ENCODE results near the gene KCNQ5.

- TF ChIP-seq CEBPB (IDR thresholded peaks at IDR 0.05; ENCODE audit: low read depth, low read length) (no peak), POLR2A (IDR thresholded peaks at IDR 0.05; ENCODE audit: control extremely low read depth in 1 of 2, low read depth in 2 of 2, low read length in 2 of 2) (no peak), POU5F1 (IDR thresholded peaks at IDR 0.05; ENCODE audit: low read depth, low read length) (no peak), CTCF (IDR thresholded peaks at IDR 0.05; ENCODE audit: control extremely low read depth in 1 of 3, insufficient read depth in 1 of 3, low read depth in 1 of 3, low read length in 3 of 3) (no peak), YY1 (IDR thresholded peaks at IDR 0.05; ENCODE audit: low read depth, low read length) (no peak), CBX5 (IDR thresholded peaks at IDR 0.05; ENCODE audit: low read depth, low read length) (no peak), SP1 (IDR thresholded peaks at IDR 0.05; ENCODE audit: low read depth, low read length) (no peak), CHD2 (IDR thresholded peaks at IDR 0.05; ENCODE audit: low read length) (no peak), CHD1 (IDR thresholded peaks at IDR 0.05; ENCODE audit: low read depth, low read length) (no peak), EGR1 (IDR thresholded peaks at IDR 0.05; ENCODE audit: borderline replicate concordance, low read depth, low read length) (no peak), RAD21 (IDR thresholded peaks at IDR 0.05 in 1 of 2, conservative IDR thresholded peaks at IDR 0.05 in 1 of 2; ENCODE audit: low read depth in 2 of 2, low read length in 2 of 2) (no peak), SIRT6 (IDR thresholded peaks at IDR 0.05; ENCODE audit: low read length) (no peak), POLR2AphosphoS5 (IDR thresholded peaks at IDR 0.05; ENCODE audit: low read depth, low read length) (no peak), EZH2 (IDR thresholded peaks at IDR 0.05; ENCODE audit: low read depth, low read length, severe bottlenecking) (no peak)
Observed at GRCh38 chr6:73017476-73017875, 395.6 kb downstream of the KCNQ5 start.

All from H1 (cell line).